ENCODE data around the gene FKBP15. TPM values are rescaled to one million over a fixed set of nuclear protein-coding genes. Genes with fewer than 3 reads are reported as not detected.

FKBP15 gene
- total and polyA plus RNA-seq, 8 donors, result 7.5 to 16.5 (median 10.0) TPM

- FAIRE-seq, result no peak
- intact Hi-C loops (cut with DNase I), result no loop called here
- WGBS, 2 donors, result 92 to 95% methylated on average over 1 of the region's 1 CpG
These were observed 41.2 kb downstream of the FKBP15 start for GRCh38 chr9:113179839-113180238.

GRCh38 chr9:113178087-113178486 lies 43.0 kb downstream of the FKBP15 start:
- no peak for ATAC-seq
- DNase-seq, result no peak
- WGBS, 2 donors, result 94 to 97% methylated on average over 1 of the region's 1 CpG
- Histone ChIP-seq H3K9me3 (no peaks in the 10 kb centered on the region), H3K36me3 (peaks cover 0 to 63% (median 28%) of the 10 kb centered on the region in 3 donors), H3K27me3 (no peaks in the 10 kb centered on the region), H3K4me1 (no peaks in the 10 kb centered on the region), H3K4me3 (no peak overlapping the region), H3K27ac (no peak overlapping the region)
- intact Hi-C loops (cut with DNase I), result no loop called here
- TF ChIP-seq CTCF (IDR thresholded peaks at IDR 0.05), result no peak
- FAIRE-seq, result no peak

More at GRCh38 chr9:113179839-113180238, 41.2 kb downstream of the FKBP15 start:
- ATAC-seq (no peak), DNase-seq (no peak)
- no peak for TF ChIP-seq CTCF (IDR thresholded peaks at IDR 0.05)
- Histone ChIP-seq H3K4me1 (no peaks in the 10 kb centered on the region), H3K9me3 (no peaks in the 10 kb centered on the region), H3K36me3 (peaks cover 3 to 64% (median 16%) of the 10 kb centered on the region in 3 donors), H3K4me3 (no peak overlapping the region), H3K27me3 (no peaks in the 10 kb centered on the region), H3K27ac (no peak overlapping the region)

- peaks cover 0 to 64% (median 34%) of the 10 kb centered on the region in 3 donors for H3K36me3 ChIP-seq
- no peaks in the 10 kb centered on the region for H3K9me3 ChIP-seq
- no peak overlapping the region for H3K4me3 ChIP-seq
- FAIRE-seq (no peak), DNase-seq (no peak), ATAC-seq (no peak)
- intact Hi-C loops (cut with DNase I), result no loop called here
- TF ChIP-seq CTCF (IDR thresholded peaks at IDR 0.05), result no peak
- no peaks in the 10 kb centered on the region for H3K4me1 ChIP-seq
- H3K27ac ChIP-seq, result no peak overlapping the region
- 97 to 100% methylated on average over 2 of the region's 2 CpGs for WGBS, 2 donors
- H3K27me3 ChIP-seq, result no peaks in the 10 kb centered on the region
These were observed 43.8 kb downstream of the FKBP15 start for GRCh38 chr9:113177251-113177650.

GRCh38 chr9:113176803-113177202 lies 44.3 kb downstream of the FKBP15 start:
- DNase-seq (no peak), ATAC-seq (no peak), FAIRE-seq (no peak)
- Histone ChIP-seq H3K27me3 (no peaks in the 10 kb centered on the region), H3K27ac (no peak overlapping the region), H3K4me3 (no peak overlapping the region), H3K4me1 (no peaks in the 10 kb centered on the region), H3K9me3 (no peaks in the 10 kb centered on the region), H3K36me3 (peaks cover 0 to 60% (median 31%) of the 10 kb centered on the region in 3 donors)
- intact Hi-C loops (cut with DNase I), result no loop called here
- TF ChIP-seq CTCF (IDR thresholded peaks at IDR 0.05), result no peak
- 94 to 98% methylated on average over 6 of the region's 6 CpGs for WGBS, 2 donors

- intact Hi-C loops (cut with DNase I), result no loop called here
- no peaks in the 10 kb centered on the region for H3K27me3 ChIP-seq
- H3K27ac ChIP-seq, result no peak overlapping the region
- no peaks in the 10 kb centered on the region for H3K9me3 ChIP-seq
- DNase-seq, result no peak
- peaks cover 0 to 74% (median 27%) of the 10 kb centered on the region in 3 donors for H3K36me3 ChIP-seq
- ATAC-seq, result no peak
- FAIRE-seq, result no peak
- no peaks in the 10 kb centered on the region for H3K4me1 ChIP-seq
- TF ChIP-seq CTCF (IDR thresholded peaks at IDR 0.05), result no peak
- no peak overlapping the region for H3K4me3 ChIP-seq
- WGBS, 2 donors, result 90 to 95% methylated on average over 3 of the region's 3 CpGs
These were observed 47.7 kb downstream of the FKBP15 start for GRCh38 chr9:113173341-113173740.

All from pancreas (tissue), 10 donors.